OCI-LY7 (cell line): ENCODE data around the gene OASL. TPM values are rescaled to one million over a fixed set of nuclear protein-coding genes. Genes with fewer than 3 reads are reported as not detected.

Experiments
- BruUV-seq: library from RNA; stranded (reverse); fragments of 400-500 nt; replicated peaks from 2 replicates; lab custom pipeline; 2021; lab: Mats Ljungman, UMichigan
- CTCF ChIA-PET: fragments of 300-600 bp; sonication (Branson Sonifier 250); formaldehyde crosslinking; loops from one replicate; lab custom pipeline; 2022; ENCODE audit warnings: antibody characterized with exemption; ENCODE audit not compliant: unreplicated experiment; lab: Charles Lee
- POLR2A ChIA-PET: fragments of 300-600 bp; sonication (Branson Sonifier 250); formaldehyde crosslinking; loops from one replicate; lab custom pipeline; 2022; ENCODE audit warnings: antibody characterized with exemption; lab: Charles Lee
- DNase-seq: peaks from one replicate; pipeline ENCODE4 v3.0.0-alpha.2; 2015; ENCODE audit warnings: low spot score
- H2AFZ ChIP-seq: fragments of 200-600 bp; sonication (generic), shearing (Covaris generic); 2 replicates; pipeline ENCODE4 v1.6.1; 2014; ENCODE audit warnings: mild to moderate bottlenecking, antibody characterized with exemption, low read length, moderate library complexity
- H3K27ac ChIP-seq: fragments of 200-600 bp; sonication (generic); 2 replicates; pipeline ENCODE4 v1.5.1; 2014; ENCODE audit warnings: mixed run types, low read depth, mild to moderate bottlenecking, moderate library complexity, low read length, inconsistent platforms; ENCODE audit not compliant: poor library complexity, severe bottlenecking
- H3K36me3 ChIP-seq: fragments of 200-600 bp; sonication (generic); 2 replicates; pipeline ENCODE4 v1.6.1; 2014; ENCODE audit warnings: mild to moderate bottlenecking, antibody characterized with exemption, low read length, moderate library complexity, mixed read lengths; ENCODE audit not compliant: insufficient read depth
- H3K4me1 ChIP-seq: fragments of 200-600 bp; sonication (generic); 2 replicates; pipeline ENCODE4 v1.5.1; 2014; ENCODE audit warnings: mild to moderate bottlenecking, low read length; ENCODE audit not compliant: insufficient read depth, poor library complexity, severe bottlenecking
- H3K4me2 ChIP-seq: fragments of 200-600 bp; sonication (generic); 2 replicates; pipeline ENCODE4 v1.6.1; 2014; ENCODE audit warnings: mild to moderate bottlenecking, low read length
- H3K4me3 ChIP-seq: fragments of 200-600 bp; sonication (generic); 2 replicates; pipeline ENCODE4 v1.5.1; 2014; ENCODE audit warnings: mild to moderate bottlenecking, low read depth, low read length; ENCODE audit not compliant: poor library complexity, severe bottlenecking
- H3K79me2 ChIP-seq: fragments of 200-600 bp; sonication (generic); 2 replicates; pipeline ENCODE4 v1.6.1; 2016; ENCODE audit warnings: low read depth, mild to moderate bottlenecking, low read length, moderate library complexity, mixed read lengths; ENCODE audit not compliant: insufficient read depth
- H3K9me2 ChIP-seq: fragments of 200-600 bp; sonication (generic); 2 replicates; pipeline ENCODE4 v1.6.1; 2016; ENCODE audit warnings: mild to moderate bottlenecking, low read length, mixed read lengths; ENCODE audit not compliant: insufficient read depth
- H3K9me3 ChIP-seq: fragments of 200-600 bp; sonication (generic); 2 replicates; pipeline ENCODE4 v1.6.1; 2014; ENCODE audit warnings: mild to moderate bottlenecking, mixed run types, low read length, mixed read lengths
- H4K20me1 ChIP-seq: fragments of 200-600 bp; sonication (generic); 2 replicates; pipeline ENCODE4 v1.6.1; 2014; ENCODE audit warnings: mild to moderate bottlenecking, antibody characterized with exemption, low read length, moderate library complexity, mixed read lengths; ENCODE audit not compliant: insufficient read depth
- CTCF ChIP-seq: fragments of 200-600 bp; sonication (generic); conservative IDR thresholded peaks from 2 replicates; pipeline ENCODE4 v1.5.1; 2014; ENCODE audit warnings: mild to moderate bottlenecking, antibody characterized with exemption, low read length, moderate library complexity, mixed read lengths
- EZH2phosphoT487 ChIP-seq: fragments of 200-600 bp; sonication (generic); IDR thresholded peaks from 2 replicates; pipeline ENCODE4 v1.6.1; 2018; ENCODE audit warnings: low read depth, borderline replicate concordance, mild to moderate bottlenecking, mixed run types, antibody characterized with exemption, low read length, moderate library complexity, mixed read lengths
- intact Hi-C: fragments of 100-400 bp; cut with micrococcal nuclease; formaldehyde crosslinking; loops from one replicate; pipeline ENCODE4 v1.10.0; 2022; ENCODE audit not compliant: unreplicated experiment
- total RNA-seq, 2 experiments: library from RNA; depleted of rRNA in 1 of 2; stranded (reverse); fragments of >200 nt in 1 of 2; shearing (Covaris generic) in 1 of 2; gene quantifications; 2 replicates each; pipeline ENCODE4 v1.2.3, GENCODE V29; 2014 to 2022

The OASL gene
- total RNA-seq, 2 experiments from 2014 or later: 0.09 to 0.25 TPM

DNA sequence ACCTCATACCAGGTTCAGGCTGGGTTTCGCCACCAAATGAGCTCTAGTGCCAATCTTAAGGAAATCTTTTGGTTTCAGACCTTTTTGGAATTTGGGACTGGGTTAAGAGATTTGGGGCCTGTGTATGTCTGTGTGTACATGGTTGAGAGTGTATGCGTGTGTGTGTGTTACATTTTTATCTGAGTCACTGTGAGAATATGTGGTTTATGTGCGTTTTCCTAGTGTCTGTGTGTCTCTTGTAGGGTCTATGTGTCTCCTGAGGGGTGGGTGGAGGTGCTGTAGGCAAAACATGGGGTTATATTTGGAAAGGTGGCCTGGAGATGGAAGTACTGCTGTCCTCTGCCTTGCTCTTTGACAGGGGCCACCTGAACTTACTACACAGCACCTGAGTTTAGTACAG lies 40.6 kb downstream of the OASL start:
- CTCF ChIA-PET: no interaction called here
- no peak overlapping the region for H3K4me2 ChIP-seq
- intact Hi-C loops: loop anchor here (5.0 kb wide), 1 partner anchor 99 kb away; no protein-coding TSS in a partner anchor

GRCh38 chr12:120997448-120997847 lies 41.6 kb downstream of the OASL start:
- no peaks in the 10 kb centered on the region for H3K9me3 ChIP-seq

More for the DNA sequence above, 40.6 kb downstream of the OASL start:
- POLR2A ChIA-PET: interaction anchor here (0.7 kb wide), 1 partner anchor 143 kb away, joined by 3 read pairs; no protein-coding TSS in a partner anchor
- BruUV-seq: no TSS peak
- Histone ChIP-seq H3K4me3 (no peak overlapping the region), H4K20me1 (no peaks in the 10 kb centered on the region), H3K36me3 (peaks cover 14% of the 10 kb centered on the region; the same call in 1 of the 2 replicates), H3K9me3 (no peaks in the 10 kb centered on the region), H3K79me2 (no peaks in the 10 kb centered on the region), H3K9me2 (no peaks in the 10 kb centered on the region), H3K4me1 (peaks cover 8% of the 10 kb centered on the region), H3K27ac (no peak overlapping the region), H2AFZ (no peak overlapping the region)
- TF ChIP-seq CTCF (no peak), EZH2phosphoT487 (no peak)
- DNase-seq: no peak

More at GRCh38 chr12:120997448-120997847, 41.6 kb downstream of the OASL start:
- Histone ChIP-seq H3K27ac (no peak overlapping the region), H4K20me1 (no peaks in the 10 kb centered on the region), H3K79me2 (no peaks in the 10 kb centered on the region), H3K4me3 (no peak overlapping the region), H3K36me3 (peaks cover 4% of the 10 kb centered on the region; the same call in 1 of the 2 replicates), H3K4me1 (peaks cover 8% of the 10 kb centered on the region), H3K9me2 (no peaks in the 10 kb centered on the region), H3K4me2 (no peak overlapping the region), H2AFZ (no peak overlapping the region)
- DNase-seq: no peak
- CTCF ChIA-PET: no interaction called here
- no TSS peak for BruUV-seq
- no peak for TF ChIP-seq CTCF
- no peak for TF ChIP-seq EZH2phosphoT487
- intact Hi-C loops: loop anchor here (5.0 kb wide), 1 partner anchor 100 kb away; no protein-coding TSS in a partner anchor
- POLR2A ChIA-PET: no interaction called here
